Glomerular visceral epithelial cell (primary cell): ENCODE results near the gene THSD4.
A peak's percentile ranks its signal among the peaks of the same experiment; 100 is the strongest.
"Not testable (repeated sequence)": the region's sequence is repeated elsewhere in the genome, so short reads cannot be mapped to it uniquely, and the experiment has no call there.

Experiments used
- DNase-seq: peaks from one replicate; pipeline ENCODE4 v3.0.0-alpha.2; 2016; ENCODE audit errors: extremely low spot score

The THSD4 gene

DNA sequence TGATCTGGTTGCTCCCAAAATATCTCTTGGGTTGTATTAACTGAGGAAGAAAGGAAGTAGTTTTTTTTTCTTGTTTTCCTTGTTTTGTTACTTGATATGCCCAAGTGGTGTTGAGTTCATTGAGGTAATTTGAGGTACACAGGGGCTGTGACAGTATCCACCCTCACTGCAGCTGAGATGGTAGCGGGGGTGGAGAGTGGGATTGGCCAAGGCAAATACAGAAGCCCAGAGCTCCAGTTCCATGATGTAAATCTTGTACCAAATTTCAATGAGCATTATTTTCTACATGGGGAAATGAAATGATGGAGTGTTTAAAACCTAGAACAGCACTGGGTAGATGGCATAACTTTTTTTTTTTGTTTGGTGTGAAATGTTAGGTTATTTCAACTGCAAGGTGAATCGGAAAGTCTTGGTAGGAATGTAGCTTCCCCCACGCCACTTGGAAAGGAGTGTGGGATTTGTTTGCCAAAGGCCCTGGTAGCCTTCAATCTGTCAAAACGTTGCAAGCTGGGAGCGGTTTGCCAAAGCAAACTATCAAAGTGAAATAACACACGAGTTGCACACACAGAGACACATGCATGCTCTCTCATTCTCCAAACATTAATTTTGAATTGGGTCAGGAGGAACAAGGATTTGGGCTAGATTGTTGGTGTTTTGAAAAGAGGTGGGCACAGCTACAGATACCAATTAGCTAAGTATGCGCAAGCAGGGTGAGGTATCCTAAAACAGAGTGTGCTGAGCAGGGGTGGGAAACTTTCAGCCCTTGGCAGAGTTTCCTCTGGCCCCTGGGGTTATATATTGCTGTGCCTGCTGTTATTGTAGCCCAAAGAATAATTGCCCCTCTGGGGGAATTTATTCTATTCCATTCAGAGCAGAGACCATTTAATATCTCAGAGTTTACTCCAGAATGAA is 34.6 kb downstream of the THSD4 start:
- DNase-seq, result no peak

- DNase-seq, result peak; percentile 94
Measured at GRCh38 chr15:71151081-71151480, 35.8 kb downstream of the THSD4 start.

DNA sequence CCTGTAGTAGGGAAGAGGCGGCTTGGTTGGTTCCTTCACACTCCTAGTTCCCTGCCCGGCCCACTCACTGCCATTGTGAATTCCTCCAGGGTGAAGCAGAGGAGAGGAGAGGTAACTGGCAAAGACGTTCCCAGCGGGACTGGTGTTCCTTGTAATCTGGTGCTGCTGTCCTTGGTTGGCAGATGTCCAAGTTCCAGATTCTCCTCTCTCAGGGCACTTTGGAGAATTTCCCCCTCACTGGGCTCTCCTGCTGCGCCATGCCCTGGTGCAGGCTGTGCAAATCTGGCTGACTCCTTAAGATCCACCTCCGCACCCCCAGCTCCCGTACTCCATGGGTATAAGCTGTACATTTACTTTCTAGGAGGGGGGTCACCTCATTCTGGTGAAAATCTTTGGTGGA is 37.3 kb downstream of the THSD4 start:
- no peak for DNase-seq

DNA sequence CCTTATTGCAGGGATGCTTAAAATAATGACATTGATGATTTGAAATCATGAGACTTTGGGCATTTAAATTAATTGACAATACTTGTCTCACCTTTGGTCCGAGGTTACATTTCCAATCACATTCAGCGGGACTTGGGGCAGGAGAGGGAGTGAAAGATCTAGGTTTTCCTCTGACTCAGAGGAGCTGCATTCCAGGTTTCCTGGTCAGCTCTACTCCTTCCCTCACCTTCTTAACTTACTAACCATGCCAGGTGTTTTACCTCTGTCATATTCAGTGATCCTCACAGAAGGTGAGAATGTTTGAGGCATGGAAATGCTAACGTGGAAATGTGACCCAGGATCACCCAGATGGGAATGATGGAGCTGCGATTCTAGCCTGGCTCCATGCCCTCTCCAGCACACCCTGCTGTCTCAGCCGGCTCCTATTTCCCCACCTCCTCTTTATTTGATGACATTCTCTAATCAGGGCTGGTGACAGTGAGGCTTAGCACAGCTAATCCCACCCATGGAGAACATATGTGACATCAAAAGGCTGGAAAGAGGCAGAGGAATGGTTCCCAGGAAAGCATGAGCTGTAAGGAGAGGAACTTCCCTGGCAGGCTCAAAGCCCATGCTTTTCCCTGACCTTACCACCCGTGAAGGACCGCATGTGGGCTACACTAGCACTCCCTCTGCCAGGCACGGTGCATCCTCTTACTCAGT is 38.7 kb downstream of the THSD4 start:
- DNase-seq, result no peak

DNA sequence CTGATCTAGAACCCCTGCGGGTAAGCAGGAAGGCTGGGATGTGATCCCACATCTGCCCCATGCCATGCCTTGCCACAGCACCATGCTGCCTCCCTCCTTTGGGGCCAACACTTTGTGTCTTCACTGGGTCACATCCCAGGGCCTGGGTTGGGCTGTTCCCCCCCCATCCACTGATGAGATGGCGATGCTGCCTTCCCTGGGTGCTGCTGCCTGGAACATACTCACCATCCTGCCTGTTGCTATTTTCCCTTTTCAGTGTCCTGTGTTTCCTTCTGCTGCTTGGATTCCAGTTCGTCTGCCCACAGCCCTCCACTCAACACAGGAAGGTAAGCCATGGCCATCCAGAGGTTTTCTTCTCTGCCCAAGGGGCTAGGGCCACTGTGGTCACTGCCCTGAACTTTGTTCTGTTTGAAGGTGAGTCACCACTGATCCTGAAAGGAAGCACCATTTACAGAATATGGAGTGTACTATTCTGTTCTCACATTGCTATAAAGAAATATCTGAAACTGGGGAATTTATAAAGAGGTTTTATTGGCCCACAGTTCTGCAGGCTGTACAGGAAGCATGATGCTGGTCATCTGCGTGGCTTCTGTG is 39.4 kb downstream of the THSD4 start:
- no peak for DNase-seq

- DNase-seq, result no peak
Measured at GRCh38 chr15:71155534-71155933, 40.3 kb downstream of the THSD4 start.

DNA sequence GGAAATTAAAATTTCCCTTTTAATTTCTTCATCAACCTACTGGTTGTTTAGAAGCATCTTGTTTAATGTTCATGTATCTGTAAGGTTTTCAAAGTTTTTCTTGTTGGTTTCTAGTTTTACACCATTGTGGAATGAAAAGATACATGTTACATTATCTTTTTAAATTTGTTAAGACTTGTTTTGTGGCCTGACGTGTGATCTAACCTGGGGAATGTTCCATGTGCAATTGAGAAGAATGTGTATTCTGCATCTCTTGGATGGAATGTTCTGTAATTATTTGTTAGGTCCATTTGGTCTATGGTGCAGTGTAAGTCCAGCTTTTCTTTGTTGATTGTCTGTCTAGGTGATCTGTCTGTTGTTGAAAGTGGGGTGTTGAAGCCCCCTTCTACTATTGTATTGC is 45.7 kb downstream of the THSD4 start:
- no peak for DNase-seq

GRCh38 chr15:71162309-71162708 is 47.0 kb downstream of the THSD4 start:
- no peak for DNase-seq

- not testable (repeated sequence) for DNase-seq
Measured at GRCh38 chr15:71164606-71165005, 49.3 kb downstream of the THSD4 start.

- no peak for DNase-seq
Measured at GRCh38 chr15:71167445-71168165, 52.3 kb downstream of the THSD4 start.

DNA sequence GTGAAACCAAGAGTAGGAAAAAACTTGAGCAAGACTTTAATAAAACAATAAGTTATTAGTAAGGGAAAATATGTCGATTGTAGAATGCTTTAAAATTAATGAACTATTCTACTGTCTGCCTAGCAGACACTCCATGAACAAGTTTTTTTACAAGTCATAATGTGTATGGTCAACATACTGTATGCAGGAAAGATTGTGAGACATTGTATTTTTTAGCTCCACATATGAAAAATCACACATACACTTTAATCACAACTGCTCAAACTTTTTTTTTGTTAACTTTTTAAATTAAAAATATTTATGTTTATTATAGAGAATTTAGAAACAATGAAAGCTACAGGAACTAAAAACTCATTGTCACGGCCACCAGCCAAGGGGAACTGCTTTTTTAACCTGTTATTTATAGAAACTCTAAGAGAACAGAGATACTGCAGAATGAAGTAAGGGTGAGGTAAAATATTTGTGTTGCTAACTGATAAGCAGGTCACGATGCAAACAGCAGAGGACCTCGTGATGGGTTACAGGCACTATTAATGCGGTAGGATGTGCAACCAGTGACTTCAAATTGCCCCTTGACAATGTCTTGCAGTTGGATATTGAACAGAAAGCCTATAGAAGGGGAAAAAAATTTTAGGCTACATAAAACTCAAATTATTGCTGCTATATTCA is 53.0 kb downstream of the THSD4 start:
- no peak for DNase-seq

- no peak for DNase-seq
Measured at GRCh38 chr15:71170163-71170562, 54.9 kb downstream of the THSD4 start.

GRCh38 chr15:71171195-71171594 is 55.9 kb downstream of the THSD4 start:
- DNase-seq, result no peak

GRCh38 chr15:71174360-71174759 is 59.1 kb downstream of the THSD4 start:
- not testable (repeated sequence) for DNase-seq

DNA sequence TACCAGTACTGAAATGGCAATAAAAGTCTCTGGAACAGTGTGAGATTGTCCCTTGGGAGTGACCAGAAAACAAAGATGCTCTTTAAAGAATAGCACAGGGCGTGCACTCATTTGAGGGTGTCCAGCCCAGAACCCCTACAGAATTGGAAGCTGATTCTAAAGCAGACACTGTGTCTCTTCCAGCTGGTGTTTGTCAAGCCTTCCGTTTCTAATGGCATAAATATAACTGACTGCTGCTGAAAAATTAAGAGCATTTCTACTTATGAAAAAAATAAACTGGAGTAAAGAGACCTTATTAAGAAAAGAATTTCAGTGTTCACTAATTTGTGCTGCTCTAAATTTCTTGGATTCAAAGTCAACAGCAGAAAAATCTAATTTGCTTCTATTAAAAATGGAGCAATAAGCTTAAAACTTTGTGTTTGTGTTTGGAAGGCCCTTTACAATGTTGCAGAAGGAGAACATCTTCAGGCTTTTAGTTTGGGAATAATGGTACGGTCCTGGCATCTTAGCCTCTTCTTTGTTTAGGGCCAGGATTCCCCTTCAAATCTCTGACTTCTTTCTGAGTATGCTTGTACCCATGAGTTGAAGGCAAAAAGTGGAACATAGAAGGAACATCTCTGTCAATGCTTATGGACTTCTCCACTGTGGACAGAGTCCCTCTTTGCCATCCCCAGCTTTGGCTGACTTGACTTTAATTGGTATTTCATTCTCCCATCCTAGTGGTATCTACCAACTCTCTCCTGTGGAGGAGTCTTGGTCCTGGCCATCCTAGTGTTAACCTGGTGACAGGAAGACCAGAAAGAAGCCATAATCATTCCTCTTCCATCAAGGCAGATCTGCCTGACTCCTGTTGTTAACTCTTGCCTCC is 65.9 kb downstream of the THSD4 start:
- no peak for DNase-seq

DNA sequence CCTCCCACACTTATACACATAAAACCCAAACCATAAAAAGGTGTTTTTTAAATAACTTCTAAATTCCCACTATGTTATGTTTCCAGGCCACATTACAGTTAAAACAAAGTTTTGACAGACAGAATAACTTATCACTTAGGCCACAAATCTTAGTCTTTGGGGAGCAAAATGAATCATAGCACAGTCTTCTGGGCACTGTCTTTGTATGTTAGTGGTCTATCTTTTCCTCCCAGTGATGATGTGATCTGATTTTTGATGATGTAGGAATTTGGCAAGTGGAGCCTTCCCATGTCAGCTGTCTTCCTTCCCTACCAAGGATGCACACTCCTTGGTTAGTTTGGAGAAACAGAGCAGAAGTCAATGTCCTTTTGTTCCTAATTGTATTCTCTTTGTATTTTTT is 67.3 kb downstream of the THSD4 start:
- no peak for DNase-seq

GRCh38 chr15:71183063-71183462 is 67.8 kb downstream of the THSD4 start:
- no peak for DNase-seq

DNA sequence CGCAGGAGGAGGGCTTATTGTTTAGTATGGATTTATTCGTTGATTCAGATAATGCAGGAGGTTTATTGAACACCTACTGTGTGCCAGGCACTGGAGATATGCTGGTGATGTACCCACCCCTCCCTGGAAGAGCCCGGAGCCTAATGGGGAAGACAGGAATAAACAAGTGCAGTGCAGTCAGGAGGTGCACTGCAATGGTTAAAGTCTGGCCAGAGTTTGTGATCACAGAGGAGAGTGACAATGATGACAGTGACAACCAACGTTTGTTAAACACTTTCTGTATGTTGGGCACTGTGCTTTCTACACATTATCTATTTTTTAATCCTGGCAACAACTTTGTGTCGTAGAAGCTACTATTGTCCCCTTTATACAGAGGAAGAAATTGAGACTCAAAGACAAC is 70.4 kb downstream of the THSD4 start:
- DNase-seq, result no peak

DNA sequence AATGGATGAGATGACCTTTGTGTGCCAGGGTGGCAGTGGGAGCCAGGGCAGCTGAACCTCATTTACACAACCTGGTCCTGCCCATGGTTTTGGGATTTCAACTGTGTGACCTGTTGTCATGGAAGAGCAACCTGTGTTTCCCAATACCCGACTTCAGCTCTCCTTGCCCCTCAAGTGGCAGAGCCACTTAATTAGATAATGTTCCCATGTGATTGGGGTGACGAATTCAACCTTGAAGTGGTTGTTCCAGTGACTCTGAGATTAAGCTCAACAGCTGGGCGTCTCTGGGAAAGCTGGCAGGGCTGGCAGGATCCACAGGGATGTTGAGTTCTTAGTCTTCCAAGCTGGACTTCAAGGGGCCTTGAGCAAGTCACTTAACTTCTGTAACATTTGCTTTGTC is 71.0 kb downstream of the THSD4 start:
- no peak for DNase-seq

- DNase-seq, result no peak
Measured at GRCh38 chr15:71187078-71187477, 71.8 kb downstream of the THSD4 start.

DNA sequence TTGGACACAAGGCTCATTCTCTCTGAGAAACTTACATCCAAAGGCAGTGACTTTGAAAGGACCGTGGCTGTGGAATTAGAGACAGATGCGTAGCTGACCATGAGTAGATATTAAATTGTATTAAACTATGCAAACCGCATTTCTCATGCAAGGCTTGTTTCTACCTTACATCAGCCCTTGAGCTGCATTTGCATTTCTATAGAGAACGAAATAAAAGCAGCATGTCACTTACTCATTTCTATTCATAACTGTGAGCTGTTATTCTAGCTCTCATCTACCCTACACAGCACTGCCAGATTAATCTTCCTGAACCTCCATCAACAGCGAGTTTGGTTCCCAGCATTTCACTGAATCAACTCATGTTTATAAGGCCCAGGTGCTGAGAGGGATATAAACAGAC is 72.3 kb downstream of the THSD4 start:
- no peak for DNase-seq
